GM21619 (cell line): ENCODE measurements around the gene ACE.
A peak's percentile ranks its signal among the peaks of the same experiment; 100 is the strongest.

Experiments
- ATAC-seq: cut with Tn5 transposase; IDR thresholded peaks from one replicate; pipeline ENCODE4 v1.9.1; 2021; ENCODE audit not compliant: unreplicated experiment

The ACE gene

DNA sequence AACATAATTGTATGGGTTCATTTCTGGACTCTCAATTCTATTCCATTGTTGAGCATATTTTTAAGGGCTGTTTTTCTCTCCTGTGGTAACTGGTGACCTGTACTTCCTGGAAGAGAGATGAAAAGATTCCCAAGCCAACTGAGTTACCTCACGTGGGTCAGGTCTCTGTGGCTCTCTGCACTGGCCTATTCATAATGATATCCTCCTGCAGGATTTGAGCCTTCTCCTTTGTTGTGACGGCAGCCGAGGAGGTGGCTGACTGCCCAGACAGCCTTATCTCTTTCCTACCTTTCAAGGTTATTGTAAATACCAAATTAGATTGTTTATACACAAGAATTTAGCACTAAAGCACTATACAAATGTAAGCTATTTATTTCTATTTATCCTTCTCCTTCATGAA lies 2.7 kb upstream of the ACE start:
- ATAC-seq: no peak

DNA sequence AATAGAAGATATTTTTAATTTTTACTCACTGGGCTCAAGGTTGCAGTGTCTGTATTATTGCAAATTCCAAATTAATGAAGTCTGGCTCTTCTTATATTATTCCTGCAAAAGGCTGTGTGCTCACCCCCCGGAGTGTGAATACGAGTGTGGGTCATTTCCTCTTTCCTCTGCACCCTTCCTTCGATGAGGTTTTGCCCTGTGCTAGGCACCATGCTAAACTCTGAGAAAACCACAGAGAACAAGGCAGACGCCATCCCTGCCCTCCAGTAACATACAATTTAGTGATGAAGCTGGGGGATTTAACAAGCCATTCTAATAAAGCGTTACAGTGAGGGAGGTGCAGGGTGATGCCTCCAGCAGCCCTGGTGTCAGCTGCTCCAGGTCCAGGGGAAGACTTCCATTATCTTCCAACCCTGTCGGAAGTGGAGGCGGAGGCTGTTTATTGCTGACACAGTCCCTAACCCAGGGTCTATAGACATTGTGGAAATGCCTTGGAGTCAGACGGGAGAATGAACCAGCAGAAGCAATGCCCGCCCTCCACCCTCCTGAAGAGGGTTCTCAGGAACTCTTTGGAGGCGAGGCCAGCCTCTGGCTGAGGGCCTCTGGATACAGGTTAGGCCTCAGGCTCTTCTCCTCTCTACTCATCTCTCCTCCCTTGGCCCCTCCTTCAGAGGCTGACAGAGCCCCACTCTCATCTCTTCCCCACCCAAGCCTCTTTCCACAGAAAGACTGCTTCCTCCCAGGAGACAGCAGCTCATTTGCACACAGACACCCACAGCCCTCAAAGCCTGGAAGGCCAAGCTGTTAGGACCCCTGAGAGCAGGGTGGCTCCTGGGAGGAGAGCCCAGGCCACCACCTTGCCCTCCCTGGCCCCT lies 2.0 kb upstream of the ACE start:
- no peak for ATAC-seq

DNA sequence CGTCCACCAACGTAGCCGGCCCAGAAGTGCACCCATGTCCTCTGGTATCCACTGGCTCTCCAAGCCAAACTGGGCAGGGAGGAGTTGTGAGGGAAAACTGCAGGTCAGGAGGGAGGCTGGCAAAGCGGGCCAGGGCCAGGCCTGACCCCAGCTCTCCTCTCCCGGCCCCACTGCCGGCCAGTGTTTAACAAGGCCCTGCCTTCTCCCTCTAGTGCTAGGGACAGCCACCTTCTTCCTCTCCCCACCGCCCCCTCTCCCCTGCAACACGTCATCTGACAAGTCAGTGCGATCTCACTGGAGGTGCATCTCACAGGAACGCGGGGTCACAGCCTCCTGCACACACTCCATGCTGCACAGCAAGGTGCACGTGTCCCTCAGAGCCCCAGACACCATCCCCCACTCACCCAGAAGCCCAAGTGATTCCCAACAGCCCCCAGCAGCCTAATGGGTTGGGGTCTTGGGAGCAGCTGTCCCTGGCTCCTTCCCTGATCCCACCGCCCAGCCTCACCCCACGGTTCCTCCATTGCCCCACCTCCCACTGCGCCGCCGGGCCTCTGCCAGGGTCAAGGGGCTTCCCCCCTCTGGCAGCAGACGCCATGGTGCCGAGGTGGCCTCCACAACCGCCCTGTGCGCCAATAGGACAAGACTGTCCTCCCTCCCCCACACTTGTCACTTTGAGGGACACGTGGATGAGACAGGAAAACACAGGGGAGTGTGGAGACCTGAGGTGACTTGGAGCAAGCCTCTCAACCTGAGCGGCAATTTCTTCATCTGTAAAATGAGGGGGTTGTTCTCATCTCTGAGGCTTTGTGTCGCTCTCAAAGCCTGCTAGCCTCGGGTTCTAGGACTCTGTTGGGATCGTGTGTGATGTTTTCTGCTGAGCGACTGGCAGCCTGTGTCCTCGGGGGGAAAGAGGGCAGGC lies 1.1 kb upstream of the ACE start:
- ATAC-seq: no peak

DNA sequence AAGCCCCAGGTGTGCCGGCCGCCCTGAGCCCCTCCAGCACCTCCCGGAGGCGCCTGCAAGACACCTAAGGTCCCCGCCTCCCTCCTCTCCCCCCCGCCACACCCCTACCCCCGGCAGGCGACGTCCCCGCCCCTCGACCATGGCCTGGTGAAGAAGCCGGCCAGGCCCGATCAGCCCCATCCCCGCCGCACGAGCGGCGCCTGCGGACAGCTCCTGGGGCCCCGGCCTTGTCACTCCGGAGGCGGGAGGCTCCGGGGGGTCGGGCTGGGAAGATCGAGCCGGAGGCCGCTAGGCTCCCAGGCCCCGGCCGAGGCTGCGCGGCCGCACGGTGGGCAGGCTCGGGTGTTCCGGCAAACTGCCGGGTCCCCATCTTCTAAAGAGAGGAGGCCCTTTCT lies 405 bp upstream of the ACE start:
- no peak for ATAC-seq

DNA sequence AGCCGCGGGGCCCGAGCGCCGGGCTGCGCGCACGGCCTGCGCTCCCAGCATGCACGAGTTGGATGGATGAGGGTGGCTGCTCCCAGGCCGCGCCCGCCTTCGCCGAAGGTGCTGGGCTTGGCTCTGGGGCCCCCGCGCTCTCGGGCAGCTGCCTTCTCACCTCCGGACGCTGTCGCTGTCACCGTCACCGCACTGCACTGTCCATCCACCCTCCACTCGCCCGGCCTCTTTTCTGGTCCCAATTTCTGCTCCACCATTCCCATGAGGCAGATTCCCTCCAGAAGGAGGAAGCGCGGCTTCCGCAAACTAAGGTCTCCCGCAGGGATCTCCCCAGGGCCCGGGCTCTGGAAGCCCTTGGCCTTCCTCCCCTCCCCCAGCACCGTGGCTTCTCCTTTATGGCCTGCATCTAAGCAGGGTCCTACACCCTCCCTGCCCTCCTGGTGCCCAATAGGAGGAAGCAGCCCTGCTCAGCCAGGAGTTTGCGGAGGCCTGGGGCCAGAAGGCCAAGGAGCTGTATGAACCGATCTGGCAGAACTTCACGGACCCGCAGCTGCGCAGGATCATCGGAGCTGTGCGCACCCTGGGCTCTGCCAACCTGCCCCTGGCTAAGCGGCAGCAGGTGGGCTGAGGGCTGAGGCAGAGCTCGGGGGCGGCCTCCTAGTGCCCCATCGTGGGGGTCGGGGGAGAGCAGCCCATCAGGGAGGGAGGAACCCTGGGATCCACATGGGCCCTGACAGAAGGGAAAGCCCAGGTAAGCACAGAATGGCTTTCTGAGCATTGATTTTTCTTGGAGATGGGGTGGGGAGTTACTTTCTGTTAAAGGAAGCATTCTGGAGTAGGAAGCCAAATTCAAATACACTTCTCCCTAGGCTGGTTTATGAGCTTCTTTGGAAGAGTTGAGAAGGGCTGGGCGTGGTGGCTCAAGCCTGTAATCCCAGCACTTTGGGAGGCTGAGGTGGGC lies 899 bp downstream of the ACE start:
- ATAC-seq: no peak

DNA sequence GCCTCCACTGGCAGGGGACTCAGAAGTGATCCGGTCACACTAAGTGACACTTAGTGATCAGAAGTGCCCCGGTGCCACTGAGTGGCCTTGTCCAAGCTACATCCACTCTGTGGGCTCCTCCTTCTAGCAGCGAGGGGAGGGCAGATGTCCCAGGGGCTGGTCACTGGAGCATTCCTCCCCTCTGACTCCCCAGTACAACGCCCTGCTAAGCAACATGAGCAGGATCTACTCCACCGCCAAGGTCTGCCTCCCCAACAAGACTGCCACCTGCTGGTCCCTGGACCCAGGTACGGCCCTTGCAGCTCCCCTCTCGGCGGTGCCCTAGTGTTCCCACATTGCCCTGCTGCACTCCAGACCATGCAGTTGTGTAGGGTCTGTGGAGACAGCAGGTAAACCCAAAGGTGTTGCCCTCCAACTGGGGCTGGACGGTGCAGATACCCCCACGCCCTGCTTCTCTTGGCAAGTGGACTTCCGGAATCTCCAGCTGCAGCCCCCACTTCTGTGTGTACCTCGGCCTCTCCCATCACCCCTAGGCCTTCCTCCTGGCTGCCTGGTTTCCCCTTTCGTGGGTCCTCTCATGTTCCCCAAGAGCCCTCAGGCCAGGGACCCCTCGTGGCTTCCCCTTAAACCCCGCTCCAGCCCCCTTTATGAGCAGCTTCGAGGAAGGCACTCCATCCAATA lies 2.1 kb downstream of the ACE start:
- peak; percentile 76 for ATAC-seq

DNA sequence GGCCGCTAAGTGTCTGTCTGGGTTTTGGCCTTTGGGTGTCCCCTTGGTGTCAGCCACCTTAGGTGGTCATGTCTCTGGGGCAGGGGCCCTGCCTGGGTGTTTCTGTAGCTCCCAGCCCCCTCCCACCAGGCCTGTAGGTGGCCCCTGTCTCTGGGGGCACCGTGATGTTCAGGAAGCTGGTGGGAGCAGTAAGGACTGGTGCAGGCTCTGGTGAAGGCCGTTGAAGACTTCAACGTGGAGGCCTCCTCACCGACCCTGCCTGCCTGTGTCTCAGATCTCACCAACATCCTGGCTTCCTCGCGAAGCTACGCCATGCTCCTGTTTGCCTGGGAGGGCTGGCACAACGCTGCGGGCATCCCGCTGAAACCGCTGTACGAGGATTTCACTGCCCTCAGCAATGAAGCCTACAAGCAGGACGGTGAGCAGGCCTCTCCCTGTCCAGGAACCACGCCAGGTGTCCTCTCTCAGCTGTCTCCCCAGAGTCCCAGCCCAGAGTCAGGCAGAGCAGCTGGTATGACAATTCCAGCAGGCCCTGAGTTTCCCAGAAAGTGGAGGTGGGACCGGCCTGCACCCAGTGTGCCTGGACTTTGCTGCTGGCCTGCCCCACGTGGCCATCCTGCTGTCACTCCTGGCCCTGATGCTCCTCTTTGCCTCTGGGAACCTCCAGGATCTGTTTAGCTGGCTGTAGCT lies 2.8 kb downstream of the ACE start:
- no peak for ATAC-seq

DNA sequence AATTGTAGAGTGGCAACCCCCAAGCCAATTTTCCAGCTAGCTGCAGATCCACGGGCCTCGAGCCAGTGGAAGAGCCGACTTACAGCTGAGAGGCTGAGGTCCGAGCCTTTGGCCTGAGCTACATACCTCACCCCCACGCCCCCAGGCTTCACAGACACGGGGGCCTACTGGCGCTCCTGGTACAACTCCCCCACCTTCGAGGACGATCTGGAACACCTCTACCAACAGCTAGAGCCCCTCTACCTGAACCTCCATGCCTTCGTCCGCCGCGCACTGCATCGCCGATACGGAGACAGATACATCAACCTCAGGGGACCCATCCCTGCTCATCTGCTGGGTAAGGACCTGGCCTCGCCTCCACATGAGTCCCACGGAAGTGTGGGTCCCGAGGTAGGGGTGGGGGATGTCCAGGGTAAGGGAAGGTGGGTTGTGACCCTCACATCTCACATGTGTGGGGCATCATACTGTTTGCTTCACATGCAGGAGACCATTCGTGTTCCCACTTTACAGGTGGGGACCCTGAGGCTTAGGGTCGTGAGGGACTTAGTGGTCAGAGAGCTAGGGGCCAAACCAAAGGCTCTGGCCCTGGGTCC lies 3.4 kb downstream of the ACE start:
- no peak for ATAC-seq

DNA sequence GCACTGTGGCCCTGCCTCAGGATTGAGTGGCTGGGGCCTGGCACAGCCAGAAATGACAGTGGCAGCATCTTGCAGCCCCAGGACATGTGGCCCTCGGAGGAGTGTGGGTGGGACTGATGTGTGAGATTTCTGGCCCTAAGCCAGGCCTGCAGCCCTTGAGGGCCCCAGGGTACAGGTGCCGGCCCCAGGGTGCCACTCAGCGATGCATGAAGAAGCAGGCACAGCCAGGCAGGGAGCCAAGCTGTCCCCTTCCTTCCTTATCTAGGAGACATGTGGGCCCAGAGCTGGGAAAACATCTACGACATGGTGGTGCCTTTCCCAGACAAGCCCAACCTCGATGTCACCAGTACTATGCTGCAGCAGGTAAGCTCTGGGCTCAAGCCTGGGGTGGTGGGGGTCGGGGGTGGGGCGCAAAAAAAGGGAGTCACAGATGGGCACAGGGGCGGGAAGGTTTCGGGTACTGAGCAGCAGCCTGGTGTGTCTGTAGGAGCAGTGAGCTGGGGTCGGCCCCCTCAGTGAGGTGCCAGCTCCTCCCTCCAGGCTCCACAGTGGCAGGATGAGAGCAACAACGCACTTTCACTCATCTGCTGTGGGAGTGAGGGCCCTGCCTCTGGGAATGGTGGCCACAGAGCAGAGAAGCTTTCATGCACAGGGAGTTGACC lies 4.1 kb downstream of the ACE start:
- no peak for ATAC-seq

DNA sequence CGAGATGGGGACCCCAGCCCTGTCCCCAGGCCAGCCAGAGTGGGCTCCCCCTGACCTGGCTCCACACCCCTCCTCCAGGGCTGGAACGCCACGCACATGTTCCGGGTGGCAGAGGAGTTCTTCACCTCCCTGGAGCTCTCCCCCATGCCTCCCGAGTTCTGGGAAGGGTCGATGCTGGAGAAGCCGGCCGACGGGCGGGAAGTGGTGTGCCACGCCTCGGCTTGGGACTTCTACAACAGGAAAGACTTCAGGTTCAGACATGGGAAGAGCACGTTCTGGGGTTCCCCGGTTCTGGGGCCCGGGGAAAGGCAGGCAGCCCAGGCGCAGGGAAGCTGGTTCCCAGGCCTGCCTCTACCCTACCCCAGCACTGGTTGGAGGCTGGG lies 4.6 kb downstream of the ACE start:
- no peak for ATAC-seq

DNA sequence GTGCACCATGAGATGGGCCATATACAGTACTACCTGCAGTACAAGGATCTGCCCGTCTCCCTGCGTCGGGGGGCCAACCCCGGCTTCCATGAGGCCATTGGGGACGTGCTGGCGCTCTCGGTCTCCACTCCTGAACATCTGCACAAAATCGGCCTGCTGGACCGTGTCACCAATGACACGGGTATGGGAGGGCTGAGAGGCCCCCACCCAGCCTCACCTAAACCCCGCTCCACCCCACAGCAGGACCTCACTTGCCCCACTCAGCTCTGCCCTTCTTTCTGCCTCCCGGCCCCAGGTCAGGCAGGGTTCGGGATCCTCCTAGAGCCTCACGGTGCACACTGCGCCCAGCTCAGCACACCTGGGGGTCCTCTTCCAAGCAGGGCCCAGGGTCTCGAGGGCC lies 5.6 kb downstream of the ACE start:
- no peak for ATAC-seq

DNA sequence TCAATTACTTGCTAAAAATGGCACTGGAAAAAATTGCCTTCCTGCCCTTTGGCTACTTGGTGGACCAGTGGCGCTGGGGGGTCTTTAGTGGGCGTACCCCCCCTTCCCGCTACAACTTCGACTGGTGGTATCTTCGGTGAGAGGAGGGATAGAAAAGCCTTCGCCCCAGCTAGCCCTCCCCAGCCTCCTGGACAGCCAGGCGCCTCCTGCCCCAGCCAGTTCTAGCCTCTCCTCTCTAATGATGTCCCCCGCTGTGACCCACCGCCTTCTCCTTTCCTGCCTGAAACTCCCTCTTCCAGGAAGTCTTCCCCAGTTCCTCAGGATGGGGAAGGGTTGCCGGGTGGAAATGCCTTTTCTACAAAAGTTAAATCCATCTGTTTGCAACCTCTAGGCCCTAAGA lies 6.2 kb downstream of the ACE start:
- no peak for ATAC-seq

DNA sequence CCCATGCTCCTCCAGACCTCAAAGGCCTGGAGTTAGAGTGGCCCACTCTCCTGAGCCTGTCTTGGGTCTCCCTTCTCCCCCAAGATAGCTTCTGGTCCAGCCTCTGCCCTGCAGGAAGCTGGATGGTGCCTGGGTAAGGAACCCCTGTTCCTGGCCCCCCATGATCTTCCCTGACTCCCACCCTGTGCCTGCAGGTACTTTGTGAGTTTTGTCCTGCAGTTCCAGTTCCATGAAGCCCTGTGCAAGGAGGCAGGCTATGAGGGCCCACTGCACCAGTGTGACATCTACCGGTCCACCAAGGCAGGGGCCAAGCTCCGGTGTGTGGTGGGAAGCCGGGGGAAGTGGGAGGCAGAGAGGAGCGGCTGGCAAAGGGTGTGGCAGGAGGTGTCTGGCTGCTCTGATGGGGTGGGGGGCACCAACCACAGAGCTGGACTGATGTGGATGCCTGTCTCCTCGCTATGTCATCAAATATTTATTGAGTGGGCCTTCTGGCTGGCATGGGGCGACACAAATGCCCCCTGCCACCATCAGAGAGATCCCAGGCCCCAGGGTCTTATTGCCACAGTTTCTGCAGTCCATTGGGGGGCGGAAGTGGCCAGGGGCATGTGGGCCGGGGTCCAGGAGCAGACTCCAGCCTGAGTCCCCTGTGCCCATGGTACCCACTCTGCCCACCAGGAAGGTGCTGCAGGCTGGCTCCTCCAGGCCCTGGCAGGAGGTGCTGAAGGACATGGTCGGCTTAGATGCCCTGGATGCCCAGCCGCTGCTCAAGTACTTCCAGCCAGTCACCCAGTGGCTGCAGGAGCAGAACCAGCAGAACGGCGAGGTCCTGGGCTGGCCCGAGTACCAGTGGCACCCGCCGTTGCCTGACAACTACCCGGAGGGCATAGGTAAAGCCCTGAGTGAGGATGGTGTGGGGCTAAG lies 7.1 kb downstream of the ACE start:
- ATAC-seq: no peak

DNA sequence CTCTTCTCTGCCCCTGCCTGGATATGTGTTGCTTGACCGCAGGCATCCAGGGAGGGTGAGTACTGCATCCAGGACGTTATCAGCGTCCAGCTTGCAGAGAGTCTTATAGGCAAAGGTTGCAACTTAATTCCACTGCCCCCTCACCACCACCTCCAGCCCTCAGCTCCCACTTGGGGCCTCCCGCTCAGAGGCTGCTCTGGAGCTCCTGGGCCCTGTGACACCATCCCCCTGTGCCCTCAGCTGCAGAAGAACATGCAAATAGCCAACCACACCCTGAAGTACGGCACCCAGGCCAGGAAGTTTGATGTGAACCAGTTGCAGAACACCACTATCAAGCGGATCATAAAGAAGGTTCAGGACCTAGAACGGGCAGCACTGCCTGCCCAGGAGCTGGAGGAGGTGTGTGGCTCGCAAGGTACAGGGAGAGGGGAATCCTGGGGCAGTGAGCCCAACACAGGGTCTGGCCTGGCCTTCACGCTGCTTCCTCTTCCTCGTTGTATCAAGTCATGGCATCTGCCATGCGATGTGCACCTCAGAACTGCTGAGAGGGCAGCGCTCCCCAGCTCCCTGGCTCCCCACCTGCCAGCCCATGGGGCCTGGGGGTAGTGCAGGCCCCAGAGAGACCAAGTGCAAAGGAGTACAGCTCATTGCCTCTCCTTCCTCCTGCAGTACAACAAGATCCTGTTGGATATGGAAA lies 9.6 kb downstream of the ACE start:
- ATAC-seq: no peak

DNA sequence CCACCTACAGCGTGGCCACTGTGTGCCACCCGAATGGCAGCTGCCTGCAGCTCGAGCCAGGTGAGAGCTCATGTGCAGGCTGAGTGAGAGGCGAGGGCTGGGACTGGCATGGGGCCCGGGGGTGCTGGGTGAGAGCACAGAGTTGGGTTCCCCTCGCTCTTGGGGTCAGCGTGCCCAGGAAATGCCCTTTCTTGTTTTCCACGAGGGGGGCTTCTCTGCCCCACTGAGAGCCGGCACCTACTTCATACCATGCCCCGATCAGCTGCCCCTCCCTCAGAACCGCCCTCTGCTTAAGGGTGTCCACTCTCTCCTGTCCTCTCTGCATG lies 10.1 kb downstream of the ACE start:
- ATAC-seq: no peak

DNA sequence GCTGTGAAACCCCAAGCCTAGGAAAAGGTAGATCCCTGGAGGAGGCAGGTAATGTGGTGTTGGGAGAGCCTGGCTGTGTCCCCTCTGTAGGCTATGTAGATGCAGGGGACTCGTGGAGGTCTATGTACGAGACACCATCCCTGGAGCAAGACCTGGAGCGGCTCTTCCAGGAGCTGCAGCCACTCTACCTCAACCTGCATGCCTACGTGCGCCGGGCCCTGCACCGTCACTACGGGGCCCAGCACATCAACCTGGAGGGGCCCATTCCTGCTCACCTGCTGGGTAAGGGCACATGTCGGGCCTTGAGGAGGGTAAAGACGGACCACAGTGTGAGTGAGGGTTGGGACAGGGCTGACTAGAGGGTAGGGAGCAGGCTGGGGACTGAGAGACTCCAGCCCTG lies 12.0 kb downstream of the ACE start:
- ATAC-seq: no peak

DNA sequence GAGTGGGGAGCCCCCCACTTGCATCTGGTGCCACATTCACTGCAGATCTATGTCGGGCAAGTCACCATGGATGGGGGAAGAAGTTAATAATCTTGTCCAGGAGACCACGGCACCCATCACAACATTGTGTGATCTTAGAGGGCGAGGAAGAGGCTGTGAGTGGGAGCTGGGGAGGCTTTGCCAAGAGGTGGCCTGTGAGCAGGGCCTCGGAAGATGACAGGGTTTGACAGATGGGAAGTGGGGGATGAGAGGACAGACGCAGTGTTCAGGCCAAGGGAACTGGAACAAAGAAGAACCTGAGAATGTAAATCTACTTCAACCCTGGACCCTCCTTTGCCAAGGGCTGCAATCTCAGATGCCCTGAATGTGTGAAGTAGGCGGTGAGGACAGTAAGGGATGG lies 12.4 kb downstream of the ACE start:
- ATAC-seq: no peak
